CD4-positive, alpha-beta T cell treated with Interferon alpha-2 for 1 hour (primary cell): Measurements from ENCODE around the gene NDUFA6.
"Not testable (repeated sequence)": the region's sequence is repeated elsewhere in the genome, so short reads cannot be mapped to it uniquely, and the experiment has no call there.

ENCODE experiments used
- DNase-seq, 2 donors: peaks; one replicate each; pipeline ENCODE4 v3.0.0-alpha.2; 2020 to 2022

NDUFA6 gene

GRCh38 chr22:42090596-42091454 lies at the start of gene NDUFA6:
NDUFA6 (minus strand) TSS chr22:42090772; CDS start chr22:42090744, 28 bp downstream.
- DNase-seq = peak; percentile 99 to 100

GRCh38 chr22:42140153-42140552 lies 49.6 kb upstream of the NDUFA6 start:
- not testable (repeated sequence) for DNase-seq

GRCh38 chr22:42139508-42139907 lies 48.9 kb upstream of the NDUFA6 start:
- DNase-seq = not testable (repeated sequence)

GRCh38 chr22:42138972-42139371 lies 48.4 kb upstream of the NDUFA6 start:
- no peak for DNase-seq

- DNase-seq = no peak
These were observed 47.7 kb upstream of the NDUFA6 start for GRCh38 chr22:42138122-42138770.

GRCh38 chr22:42135688-42136087 lies 45.1 kb upstream of the NDUFA6 start:
- not testable (repeated sequence) for DNase-seq

GRCh38 chr22:42134100-42135020 lies 43.8 kb upstream of the NDUFA6 start:
- no peak for DNase-seq

- no peak for DNase-seq
These were observed 41.9 kb upstream of the NDUFA6 start for GRCh38 chr22:42132457-42132856.

- no peak for DNase-seq
These were observed 41.0 kb upstream of the NDUFA6 start for GRCh38 chr22:42131562-42131961.

GRCh38 chr22:42130639-42131431 lies 40.3 kb upstream of the NDUFA6 start, which contains the start of gene CYP2D6:
CYP2D6 (minus strand) TSS chr22:42130810; CDS start chr22:42130791, 19 bp downstream.
- DNase-seq = not testable (repeated sequence)

GRCh38 chr22:42130182-42130581 lies 39.6 kb upstream of the NDUFA6 start:
- DNase-seq = not testable (repeated sequence)

- DNase-seq = not testable (repeated sequence)
These were observed 38.5 kb upstream of the NDUFA6 start for GRCh38 chr22:42128776-42129694.

- not testable (repeated sequence) for DNase-seq
These were observed 37.4 kb upstream of the NDUFA6 start for GRCh38 chr22:42128007-42128406.

GRCh38 chr22:42127606-42128005 lies 37.0 kb upstream of the NDUFA6 start:
- no peak for DNase-seq

- DNase-seq = not testable (repeated sequence)
These were observed 33.0 kb upstream of the NDUFA6 start for GRCh38 chr22:42123529-42123928.

GRCh38 chr22:42120231-42121021 lies 29.9 kb upstream of the NDUFA6 start:
- DNase-seq = peak in 1 of 2 donors; percentile 57

- no peak for DNase-seq
These were observed 26.4 kb upstream of the NDUFA6 start for GRCh38 chr22:42116848-42117424.

- not testable (repeated sequence) for DNase-seq
These were observed 24.9 kb upstream of the NDUFA6 start for GRCh38 chr22:42115420-42115830.

GRCh38 chr22:42114721-42115120 lies 24.1 kb upstream of the NDUFA6 start:
- no peak for DNase-seq
